ENCODE results near the gene AP1AR.

The AP1AR gene

DNA sequence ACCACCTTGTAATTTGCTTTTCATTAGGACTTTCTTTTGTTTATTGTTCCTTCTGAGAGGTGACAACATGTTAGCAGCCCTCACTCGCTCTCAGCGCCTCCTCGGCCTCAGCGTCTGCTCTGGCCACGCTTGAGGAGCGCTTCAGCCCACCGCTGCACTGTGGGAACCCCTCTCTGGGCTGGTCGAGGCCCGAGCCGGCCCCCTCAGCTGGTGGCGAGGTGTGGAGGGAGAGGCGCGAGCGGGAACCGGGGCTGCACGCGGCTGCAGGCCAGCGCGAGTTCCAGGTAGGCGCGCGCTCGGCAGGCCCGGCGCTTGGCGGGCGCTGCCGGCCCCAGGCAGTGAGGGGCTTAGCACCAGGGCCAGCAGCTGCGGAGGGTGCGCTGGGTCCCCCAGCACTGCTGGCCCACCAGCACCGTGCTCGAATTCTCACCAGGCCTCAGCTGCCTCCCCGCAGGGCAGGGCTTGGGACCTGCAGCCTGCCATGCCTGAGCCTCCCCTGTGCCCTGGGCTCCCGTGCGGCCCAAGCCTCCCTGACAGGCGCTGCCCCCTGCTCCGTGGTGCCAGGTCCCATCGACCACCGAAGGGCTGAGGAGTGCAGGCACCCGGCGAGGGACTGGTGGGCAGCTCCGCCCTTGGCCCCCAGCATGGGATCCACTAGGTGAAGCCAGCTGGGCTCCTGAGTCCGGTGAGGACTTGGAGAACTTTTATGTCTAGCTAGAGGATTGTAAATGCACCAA, 9.2 kb upstream of the AP1AR start:
- no peak for DNase-seq (ENCODE audit: low spot score)

DNA sequence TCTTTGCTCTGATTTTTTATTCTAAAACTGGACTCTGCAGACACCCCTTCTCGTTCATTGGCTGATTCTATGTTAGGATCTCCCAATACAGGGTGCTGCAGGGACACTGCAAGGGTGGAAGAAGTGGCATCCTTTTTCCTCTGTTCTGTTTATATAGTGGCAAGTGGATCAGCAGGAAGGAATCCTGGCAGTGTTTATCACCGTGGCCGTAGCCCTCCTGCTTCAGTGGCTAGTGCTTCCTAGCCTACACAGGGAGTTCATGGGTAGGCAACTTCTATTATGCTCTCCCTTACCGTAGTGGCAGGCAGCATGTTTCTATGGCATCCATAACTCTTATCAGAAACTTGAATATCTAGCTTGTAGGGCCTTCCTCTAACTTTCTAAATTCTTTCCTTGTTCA, 6.4 kb upstream of the AP1AR start:
- DNase-seq (ENCODE audit: low spot score): no peak

- peak; percentile 96 for DNase-seq (ENCODE audit: low spot score)
Observed at GRCh38 chr4:112230879-112231778, 458 bp upstream of the AP1AR start.

DNA sequence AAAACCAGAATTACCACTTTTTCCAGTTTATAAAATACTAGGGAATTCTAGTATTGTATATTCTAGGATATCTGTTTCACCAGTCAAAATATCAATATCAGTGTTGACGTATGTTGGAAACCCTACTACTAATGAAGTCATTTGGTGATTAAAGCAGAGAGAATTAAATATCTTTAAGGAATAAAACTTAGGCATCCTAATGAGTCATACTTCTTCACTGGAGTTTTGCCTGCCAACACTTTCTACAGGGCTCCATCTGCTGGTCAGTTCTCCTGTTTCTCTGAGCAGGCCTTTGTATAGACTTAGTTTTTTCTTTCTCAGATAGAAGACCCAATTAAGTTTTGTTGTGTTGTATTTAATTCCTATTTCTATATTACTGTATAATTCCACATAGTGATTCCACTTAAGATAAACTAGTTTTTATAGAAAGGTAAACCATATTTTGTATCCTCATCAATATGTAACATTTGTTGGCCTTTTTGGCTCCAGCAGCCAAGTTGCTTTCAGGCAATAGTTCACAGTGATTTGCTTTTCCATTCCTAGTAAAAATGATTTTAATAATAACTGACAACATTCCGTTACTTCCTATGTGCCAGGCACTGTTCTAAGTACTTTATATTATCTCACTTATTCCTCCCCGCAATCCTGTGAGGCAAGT, 3.5 kb downstream of the AP1AR start:
- DNase-seq (ENCODE audit: low spot score): peak; percentile 79

DNA sequence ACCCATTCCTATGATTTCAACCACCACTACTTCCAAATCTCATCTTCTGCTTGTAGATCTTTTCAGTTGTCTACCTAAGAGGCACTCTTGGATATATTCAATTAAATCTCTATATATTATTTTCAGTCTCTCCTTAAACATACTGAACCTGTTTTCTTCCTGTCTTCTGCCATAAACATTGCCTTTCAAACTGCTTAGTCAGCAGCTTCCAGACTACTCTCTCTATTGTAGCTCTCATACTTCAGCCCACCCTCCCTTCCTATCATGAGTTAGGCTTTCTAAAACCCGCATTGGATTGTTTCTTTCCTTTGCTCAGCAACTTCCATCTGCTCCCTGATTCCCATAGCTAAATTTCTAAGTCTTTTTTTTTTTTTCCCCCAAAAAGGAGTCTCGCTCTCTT, 4.5 kb downstream of the AP1AR start:
- no peak for DNase-seq (ENCODE audit: low spot score)

DNA sequence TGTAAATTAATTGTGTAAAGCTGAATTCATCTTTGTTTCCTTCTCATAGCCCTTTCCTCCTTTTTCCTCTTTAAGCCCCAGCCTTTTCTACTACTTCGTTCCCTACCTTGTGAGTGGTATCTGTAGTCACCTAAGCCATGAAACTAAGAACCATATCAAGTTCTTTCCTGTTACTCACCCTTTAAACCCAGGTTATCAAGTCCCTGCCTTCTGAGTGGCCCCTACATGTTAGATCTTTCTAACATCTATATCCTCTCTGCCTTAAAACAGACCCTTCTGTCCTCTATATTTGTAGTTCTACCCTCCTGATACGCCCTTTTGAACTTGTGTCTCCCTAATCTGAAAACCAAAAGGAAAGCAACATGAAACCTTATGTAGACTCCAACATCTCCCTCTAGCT, 7.2 kb downstream of the AP1AR start:
- no peak for DNase-seq (ENCODE audit: low spot score)

DNA sequence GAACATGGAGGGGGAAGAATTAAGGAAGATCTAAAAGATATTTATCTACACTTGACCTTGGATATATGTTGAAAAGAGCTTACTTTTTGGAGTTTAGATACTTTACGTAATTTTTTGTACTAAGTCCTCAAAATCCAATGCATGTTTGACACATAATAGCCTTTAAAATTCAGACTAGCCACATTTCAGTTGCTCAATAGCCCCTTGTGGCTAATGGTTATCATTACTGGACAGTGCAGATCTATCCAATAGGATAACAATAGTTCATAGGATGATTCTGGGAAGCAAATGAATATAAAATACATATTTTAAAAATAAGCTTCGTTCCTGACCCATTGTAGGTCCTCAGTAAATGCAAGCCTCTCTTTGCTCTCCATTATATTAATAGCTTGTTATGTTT, 13.8 kb downstream of the AP1AR start:
- DNase-seq (ENCODE audit: low spot score): no peak

DNA sequence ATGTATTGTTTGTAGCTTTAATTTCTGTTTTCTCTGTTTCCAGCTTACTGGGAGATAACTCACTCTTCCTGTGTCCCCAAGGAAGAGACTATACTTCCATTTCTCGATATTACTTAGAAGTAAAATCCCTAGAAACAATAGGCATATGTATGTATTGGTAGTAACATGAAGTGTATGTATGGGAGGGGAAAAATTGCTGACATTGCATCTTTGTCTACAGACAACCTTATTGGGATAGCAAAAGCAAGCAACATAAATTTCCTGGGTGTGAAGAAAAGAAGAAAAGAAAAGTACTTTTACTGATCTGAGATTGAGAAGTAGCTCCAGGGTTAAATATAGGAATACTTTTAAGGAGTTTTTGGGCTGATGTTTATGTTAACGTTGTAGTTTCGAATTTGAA, 15.4 kb downstream of the AP1AR start:
- DNase-seq (ENCODE audit: low spot score): no peak

GRCh38 chr4:112251019-112251643, 19.5 kb downstream of the AP1AR start:
- DNase-seq (ENCODE audit: low spot score): no peak

- DNase-seq (ENCODE audit: low spot score): no peak
Observed at GRCh38 chr4:112252234-112252633, 20.6 kb downstream of the AP1AR start.

DNA sequence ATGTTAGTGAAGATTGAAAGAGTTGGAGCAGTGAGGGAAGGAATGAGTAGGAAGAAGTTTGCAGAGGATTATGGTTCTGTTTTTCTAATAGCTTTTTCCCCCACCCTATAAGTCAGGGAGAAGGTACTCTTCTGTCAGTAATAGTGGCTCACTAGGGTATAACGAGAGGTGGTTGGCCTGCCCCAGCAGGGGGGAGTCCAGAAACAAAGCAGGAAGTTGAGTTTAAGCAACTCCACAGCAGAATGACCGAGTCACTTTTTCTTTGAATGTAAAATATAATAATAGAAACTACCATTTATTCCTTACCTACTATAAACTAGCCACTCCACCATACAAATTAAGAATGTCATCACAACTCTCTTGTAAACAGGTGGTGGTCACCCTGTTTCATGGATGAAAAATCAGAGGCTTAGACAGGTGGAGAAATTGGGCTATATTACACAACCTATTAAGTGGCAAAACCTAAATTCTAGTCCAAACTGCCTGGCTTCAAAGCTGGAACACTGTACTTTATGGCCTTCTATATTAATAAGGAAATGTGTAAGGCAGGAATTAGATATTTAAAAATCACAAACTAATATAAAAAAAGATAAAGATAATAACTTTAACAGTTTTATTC, 21.9 kb downstream of the AP1AR start:
- DNase-seq (ENCODE audit: low spot score): no peak

- DNase-seq (ENCODE audit: low spot score): no peak
Observed at GRCh38 chr4:112257098-112257497, 25.5 kb downstream of the AP1AR start.

- DNase-seq (ENCODE audit: low spot score): no peak
Observed at GRCh38 chr4:112266823-112267222, 35.2 kb downstream of the AP1AR start.

GRCh38 chr4:112270051-112270450, 38.5 kb downstream of the AP1AR start:
- DNase-seq (ENCODE audit: low spot score): no peak

DNA sequence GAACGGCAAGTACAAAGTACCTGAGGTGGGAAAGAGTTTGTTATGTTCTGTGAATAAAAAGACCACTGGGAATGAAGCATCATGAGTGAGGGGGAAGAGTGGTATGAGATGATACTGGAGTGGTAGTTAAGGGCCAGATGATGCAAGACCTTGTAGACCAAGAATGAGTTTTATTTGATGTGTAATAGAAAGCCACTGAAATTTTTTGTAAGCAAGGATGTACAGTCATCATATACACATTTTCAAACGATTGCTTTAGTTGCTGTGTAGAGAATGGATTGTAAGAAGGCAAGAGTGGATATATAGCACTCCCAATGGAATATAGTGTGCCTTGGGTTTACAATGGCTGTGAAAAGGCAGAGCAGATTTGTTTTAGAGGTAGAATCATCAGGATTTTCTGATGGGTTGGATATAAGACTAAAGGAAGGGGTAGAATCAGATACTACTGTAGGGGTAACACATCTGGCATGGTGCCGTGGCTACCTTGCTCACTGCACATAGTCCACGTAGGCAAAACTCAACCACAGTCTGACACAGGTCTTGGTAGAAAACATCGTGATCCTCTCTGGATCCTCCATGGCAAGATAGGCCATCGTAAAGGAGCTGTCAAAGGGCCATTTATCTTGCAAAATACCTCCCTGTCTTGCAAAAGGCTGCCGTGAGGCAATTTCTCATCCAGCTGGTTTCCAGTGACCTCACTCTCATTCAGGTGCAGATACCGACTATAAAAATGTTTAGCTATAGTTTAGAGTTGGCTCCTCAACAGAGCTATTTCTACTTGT, 39.2 kb downstream of the AP1AR start:
- peak; percentile 9 for DNase-seq (ENCODE audit: low spot score)

- DNase-seq (ENCODE audit: low spot score): no peak
Observed at GRCh38 chr4:112272292-112272691, 40.7 kb downstream of the AP1AR start.

- DNase-seq (ENCODE audit: low spot score): no peak
Observed at GRCh38 chr4:112274959-112275358, 43.4 kb downstream of the AP1AR start.

DNA sequence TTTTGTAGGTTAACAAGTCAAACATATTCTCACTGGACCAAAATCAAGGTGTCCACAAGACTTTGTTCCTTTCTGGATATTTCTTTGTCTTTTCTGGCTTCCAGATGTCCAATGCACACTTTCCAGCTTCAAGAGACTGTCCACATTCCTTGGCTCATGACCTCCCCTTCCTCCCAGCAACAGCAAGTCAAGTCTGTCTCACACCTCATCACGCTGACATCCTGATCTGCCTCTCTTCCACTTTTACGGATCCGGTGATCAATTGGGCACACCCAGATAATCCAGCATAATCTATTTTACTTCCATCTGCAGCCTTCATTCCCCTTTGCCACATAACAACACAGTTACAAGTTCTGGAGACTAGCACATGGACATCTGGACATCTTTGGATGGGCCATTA, 44.5 kb downstream of the AP1AR start:
- no peak for DNase-seq (ENCODE audit: low spot score)

DNA sequence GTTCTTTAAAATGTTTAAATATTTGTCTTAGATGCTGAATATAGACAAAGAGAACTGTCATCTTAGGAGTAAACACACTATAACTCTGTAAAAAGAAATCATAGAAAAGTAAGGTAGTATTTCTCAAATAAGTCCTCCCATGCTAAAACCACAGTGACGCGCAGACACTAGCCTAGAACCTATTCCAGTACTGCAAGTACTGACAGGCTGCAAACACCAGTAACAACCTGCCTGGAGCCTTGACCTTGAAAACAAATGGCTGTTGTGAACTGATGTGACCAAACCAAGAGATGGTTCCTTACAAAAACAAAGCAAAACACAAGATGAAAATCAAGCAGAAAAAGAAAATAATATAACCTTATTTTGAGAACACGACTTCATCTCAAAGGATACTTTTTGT, 45.6 kb downstream of the AP1AR start:
- DNase-seq (ENCODE audit: low spot score): no peak

- DNase-seq (ENCODE audit: low spot score): no peak
Observed at GRCh38 chr4:112277705-112278448, 46.3 kb downstream of the AP1AR start.
